Omental fat pad (tissue), 4 donors: Measurements from ENCODE around the gene LRP8. TPM values are rescaled to one million over a fixed set of nuclear protein-coding genes. Genes with fewer than 3 reads are reported as not detected.
"Not testable (repeated sequence)": the region's sequence is repeated elsewhere in the genome, so short reads cannot be mapped to it uniquely, and the experiment has no call there.

Experiments used
- ATAC-seq: fragments of 150-250 bp; one replicate; pipeline ENCODE4 v1.9.1; 2016; ENCODE audit warnings: mild to moderate bottlenecking, moderate library complexity; ENCODE audit not compliant: low FRiP score
- DNase-seq: peaks from one replicate; pipeline ENCODE4 v3.0.0-alpha.2; 2019; ENCODE audit warnings: low spot score
- total RNA-seq, 4 donors: library from RNA; depleted of rRNA; stranded (reverse); fragments of >200 nt; gene quantifications; one replicate each; pipeline ENCODE4 v1.1.0, GENCODE V29; 2016
- TF ChIP-seq, protein P1 (sequence below), 3 donors: fragments of 450-650 bp; IDR thresholded peaks; one replicate each; pipeline ENCODE4 v1.5.1; 2016 to 2017; ENCODE audit warnings: antibody characterized with exemption in 3 of 3, mild to moderate bottlenecking in 3 of 3, moderate library complexity in 2 of 3

Gene LRP8
- total RNA-seq, 4 donors from 2014 or later = 1.6 to 22.0 (median 7.4) TPM

DNA sequence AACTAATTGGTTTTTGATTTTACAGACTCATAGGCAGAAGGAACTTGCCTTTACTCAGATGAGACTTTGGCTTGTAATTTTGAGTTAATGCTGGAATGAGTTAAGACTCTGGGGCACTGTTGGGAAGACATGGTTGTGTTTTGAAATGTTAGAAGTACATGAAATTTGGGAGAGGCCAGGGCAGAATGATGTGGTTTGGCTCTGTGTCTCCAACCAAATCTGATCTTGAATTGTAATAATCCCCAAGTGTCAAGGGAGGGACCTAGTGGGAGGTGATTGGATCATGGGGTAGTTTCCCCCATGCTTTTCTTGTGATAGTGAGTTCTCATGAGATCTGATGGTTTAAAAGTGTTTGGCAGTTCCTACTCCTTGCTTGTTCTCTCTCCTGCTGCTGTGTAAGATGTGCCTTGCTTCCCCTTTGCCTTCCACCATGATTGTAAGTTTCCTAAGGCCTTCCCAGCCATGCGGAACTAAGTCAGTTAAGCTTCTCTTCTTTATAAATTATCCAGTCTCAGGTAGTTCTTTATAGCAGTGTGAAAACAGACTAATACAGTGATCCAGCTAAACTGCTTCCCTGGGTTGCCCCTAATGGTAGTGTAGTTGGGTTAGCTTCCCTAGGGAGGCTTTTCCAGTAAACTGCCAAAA, 121.0 kb downstream of the LRP8 start:
- ATAC-seq (no peak), DNase-seq (no peak)
- TF ChIP-seq, protein P1, sequence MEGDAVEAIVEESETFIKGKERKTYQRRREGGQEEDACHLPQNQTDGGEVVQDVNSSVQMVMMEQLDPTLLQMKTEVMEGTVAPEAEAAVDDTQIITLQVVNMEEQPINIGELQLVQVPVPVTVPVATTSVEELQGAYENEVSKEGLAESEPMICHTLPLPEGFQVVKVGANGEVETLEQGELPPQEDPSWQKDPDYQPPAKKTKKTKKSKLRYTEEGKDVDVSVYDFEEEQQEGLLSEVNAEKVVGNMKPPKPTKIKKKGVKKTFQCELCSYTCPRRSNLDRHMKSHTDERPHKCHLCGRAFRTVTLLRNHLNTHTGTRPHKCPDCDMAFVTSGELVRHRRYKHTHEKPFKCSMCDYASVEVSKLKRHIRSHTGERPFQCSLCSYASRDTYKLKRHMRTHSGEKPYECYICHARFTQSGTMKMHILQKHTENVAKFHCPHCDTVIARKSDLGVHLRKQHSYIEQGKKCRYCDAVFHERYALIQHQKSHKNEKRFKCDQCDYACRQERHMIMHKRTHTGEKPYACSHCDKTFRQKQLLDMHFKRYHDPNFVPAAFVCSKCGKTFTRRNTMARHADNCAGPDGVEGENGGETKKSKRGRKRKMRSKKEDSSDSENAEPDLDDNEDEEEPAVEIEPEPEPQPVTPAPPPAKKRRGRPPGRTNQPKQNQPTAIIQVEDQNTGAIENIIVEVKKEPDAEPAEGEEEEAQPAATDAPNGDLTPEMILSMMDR (IDR thresholded peaks at IDR 0.05) = no peak

DNA sequence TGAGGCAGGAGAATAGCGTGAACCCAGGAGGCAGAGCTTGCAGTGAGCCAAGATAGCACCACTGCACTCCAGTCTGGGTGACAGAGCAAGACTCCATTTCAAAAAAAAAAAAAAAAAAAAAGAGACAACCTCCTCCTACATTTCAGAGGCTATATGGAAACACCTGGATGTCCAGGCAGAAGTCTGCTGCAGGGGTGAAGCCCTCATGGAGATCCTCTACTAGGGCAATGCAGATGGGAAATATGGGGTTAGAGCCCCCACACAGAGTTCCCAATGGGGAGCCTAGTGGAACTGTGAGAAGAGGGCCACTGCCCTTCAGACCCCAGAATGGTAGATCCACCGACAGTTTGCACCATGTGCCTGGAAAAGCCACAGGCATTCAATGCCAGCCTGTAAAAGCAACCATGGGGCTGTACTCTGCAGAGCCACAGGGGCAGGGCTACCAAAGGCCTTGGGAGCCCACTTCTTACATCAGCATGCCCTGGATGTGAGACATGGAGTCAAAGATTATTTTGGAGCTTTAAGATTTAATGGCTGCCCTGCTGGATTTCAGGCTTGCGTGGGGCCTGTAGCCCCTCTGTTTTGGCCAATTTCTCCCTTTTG, 121.7 kb downstream of the LRP8 start:
- not testable (repeated sequence) for ATAC-seq, DNase-seq

DNA sequence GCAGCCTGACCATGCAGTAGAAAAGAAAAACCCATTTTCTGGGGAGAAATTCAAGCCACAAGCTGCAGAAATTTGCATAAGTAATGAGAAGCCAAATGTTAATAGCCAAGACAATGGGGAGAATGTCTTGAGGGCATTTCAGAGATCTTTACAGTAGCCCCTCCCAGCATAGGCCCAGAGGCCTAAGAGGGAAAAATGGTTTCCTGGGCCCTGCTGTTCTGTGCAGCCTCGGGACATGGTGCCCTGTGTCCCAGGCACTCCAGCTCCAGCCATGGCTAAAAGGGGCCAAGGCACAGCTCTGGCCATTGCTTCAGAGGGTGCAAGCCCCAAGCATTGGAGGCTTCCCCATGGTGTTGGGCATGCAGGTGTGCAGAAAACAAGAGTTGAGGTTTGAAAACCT, 122.4 kb downstream of the LRP8 start:
- not testable (repeated sequence) for DNase-seq, ATAC-seq

DNA sequence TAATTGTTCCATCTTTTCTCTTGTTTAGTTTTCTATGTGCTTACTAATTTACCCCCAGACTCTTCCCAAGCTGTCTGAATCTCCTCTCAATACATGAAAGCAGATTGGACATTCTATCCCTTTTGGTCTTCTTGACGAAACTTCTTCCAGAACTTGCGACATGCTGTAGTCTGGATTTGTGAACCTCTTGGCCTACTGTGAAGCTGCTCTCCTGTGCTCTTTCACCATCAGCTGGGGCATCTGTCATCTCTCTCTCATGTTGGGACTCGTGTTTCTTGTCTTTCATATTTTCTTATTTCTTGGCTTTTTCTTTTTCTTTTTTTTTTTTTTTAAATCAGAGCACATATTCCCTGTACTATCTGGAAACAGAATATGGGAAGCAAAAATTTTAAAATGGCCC, 124.4 kb downstream of the LRP8 start:
- no peak for ATAC-seq
- TF ChIP-seq, protein P1 (IDR thresholded peaks at IDR 0.05) = no peak
- DNase-seq = no peak

DNA sequence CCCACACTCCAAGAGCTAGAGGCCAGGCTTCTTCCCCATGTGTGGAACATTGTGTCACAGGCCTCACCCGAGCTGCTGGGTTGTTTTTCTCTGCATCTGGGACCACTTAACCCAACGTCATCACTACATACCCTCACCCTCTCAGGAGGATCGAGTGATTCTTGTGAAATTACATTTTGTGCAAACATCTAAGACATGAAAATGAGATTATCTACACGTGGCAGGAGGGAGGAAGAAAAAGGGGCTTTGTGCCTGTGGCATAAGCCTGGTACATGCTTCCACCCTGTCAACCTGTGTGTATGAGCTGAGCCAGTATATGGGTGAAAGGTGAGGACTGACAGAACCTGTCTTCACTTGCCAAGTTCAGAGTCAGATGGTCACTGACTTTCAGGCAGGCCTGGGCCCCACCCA, 129.6 kb downstream of the LRP8 start:
- TF ChIP-seq, protein P1 (IDR thresholded peaks at IDR 0.05) = no peak
- ATAC-seq (peak; percentile 57), DNase-seq (no peak)

DNA sequence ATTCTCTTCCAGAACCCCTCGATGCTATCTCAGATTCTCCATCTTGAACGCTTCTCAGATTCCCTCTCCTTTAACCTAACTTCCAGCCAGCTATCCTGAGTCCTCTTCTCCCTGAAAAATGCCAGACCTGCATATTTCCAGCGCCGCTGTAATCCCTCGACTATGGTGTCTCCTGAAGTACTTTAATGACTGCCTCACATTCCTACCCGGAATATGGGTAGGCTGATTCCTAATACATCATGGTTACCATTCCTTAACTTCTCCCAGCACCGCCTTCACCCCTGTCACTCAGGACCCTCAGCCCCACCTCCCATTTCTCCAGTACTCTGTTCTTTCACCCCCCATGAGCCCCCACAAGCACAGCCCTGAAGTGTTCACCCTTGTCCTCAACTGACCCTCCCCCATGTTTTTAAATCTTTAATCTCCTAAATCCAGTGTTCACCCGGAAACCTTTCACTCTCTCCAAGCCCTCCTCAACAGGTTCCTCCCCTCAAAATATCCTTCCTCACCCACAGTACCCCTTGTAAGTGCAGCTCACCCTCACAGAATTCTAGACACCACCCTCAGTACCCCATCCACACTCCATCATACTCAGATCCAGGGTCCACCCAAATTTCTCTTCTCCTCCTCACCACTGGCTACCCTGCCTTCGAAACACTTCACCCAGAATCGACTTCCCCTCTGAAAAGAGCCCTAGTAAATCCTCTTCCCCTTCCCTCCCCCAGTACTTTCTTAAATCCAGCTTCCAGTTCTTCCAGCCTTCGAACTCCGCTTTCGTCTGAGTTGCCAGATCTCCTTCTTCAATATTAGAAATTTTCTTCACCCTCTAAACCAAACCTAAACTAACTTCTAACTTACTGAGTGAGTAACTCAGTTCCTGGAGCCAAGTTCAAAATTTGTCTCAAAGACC, 130.3 kb downstream of the LRP8 start:
- TF ChIP-seq, protein P1 (IDR thresholded peaks at IDR 0.05) = no peak
- ATAC-seq (peak; percentile 2), DNase-seq (no peak)

DNA sequence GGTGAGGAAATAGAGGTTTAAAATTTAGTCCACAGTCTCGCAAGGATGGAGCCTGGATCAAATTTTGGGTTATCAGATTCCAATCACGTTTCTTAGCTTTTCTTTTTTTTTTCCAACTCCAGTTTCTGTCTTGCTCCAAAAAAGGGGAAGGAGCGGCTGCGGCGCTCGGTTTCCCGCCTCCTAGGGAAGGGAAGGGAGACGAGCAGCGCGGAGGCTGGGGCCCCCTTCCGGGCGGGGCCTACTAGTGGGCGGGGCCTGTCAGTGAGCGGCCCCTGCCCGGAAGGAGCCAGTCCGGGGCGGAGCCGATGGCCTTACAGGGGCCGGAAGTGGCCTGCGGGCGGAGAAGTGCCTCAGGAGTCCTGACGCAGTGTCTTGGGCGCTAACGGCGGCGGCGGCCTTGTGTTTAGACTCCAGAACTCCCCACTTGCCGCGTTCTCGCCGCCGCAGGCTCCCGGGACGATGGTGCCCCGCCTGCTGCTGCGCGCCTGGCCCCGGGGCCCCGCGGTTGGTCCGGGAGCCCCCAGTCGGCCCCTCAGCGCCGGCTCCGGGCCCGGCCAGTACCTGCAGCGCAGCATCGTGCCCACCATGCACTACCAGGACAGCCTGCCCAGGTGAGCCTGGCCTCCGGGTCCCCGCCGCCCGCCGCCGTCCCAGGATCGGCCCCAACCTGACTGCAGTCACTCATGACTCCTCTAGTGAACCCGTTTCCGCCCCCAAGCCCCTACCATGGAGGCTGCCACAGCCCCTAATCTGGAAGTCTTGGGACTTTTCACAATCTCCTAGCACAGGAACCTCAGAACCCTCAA, 131.2 kb downstream of the LRP8 start, which contains the start of gene CPT2:
Gene CPT2, plus strand, starts transcription at position 340 of the 806 bp plus-strand sequence. Its CDS starts 120 bp downstream, at position 460.
- TF ChIP-seq, protein P1 (IDR thresholded peaks at IDR 0.05) = no peak
- ATAC-seq (peak; percentile 94), DNase-seq (peak; percentile 71)
